ENCODE results near the gene ZKSCAN4.

DNA sequence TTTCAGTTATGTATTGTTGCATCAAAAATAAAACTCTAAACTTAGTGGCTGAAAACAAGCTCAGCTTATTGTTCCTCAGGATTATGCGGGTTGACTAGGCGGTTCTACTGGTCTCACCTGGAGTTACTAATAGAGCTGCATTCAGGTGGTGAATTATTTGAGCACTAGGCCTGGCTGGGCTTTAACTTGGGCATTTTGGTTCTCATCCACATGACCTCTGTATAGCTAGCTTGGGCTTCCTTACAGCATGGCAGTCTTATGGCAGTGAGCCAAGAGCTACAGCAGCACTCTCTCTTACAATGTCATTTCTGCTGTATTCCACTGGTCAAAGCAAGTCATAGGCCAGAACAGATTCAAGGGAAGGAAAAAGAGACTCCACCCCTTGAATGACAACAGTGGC lies 30.9 kb upstream of the ZKSCAN4 start:
- TF ChIP-seq CTCF (IDR thresholded peaks at IDR 0.05) (no peak), ZFX (IDR thresholded peaks at IDR 0.05; ENCODE audit: borderline replicate concordance) (no peak)

Measured in 22Rv1 (cell line).